K562 (cell line): Measurements from ENCODE around the gene DTX3. TPM values are rescaled to one million over a fixed set of nuclear protein-coding genes. Genes with fewer than 3 reads are reported as not detected.

Experiments
- ATAC-seq: fragments of 200-7000 bp; cut with Tn5 transposase; 3 replicates; pipeline ENCODE4 v1.9.1; 2020; ENCODE audit warnings: moderate library complexity
- BruUV-seq: library from RNA; stranded (reverse); fragments of 400-500 nt; replicated peaks from 2 replicates; lab custom pipeline; 2021; lab: Mats Ljungman, UMichigan
- CTCF ChIA-PET: fragments of 300-600 bp; formaldehyde crosslinking; extraction: SDS; loops from one replicate; lab custom pipeline; 2021; ENCODE audit warnings: low intra/inter-chr PET ratio; lab: Yijun Ruan, JAX
- POLR2A ChIA-PET: fragments of 300-600, 350-650 bp; sonication (Branson Sonifier 250); formaldehyde crosslinking; extraction: SDS; loops from one replicate; lab custom pipeline; 2021; ENCODE audit warnings: antibody characterized with exemption, inconsistent platforms; lab: Yijun Ruan, JAX
- DNase-seq, 4 experiments: peaks; one replicate each; pipeline versions ENCODE4 v3.0.0 to v3.0.0-alpha.2; 2011 to 2018; ENCODE audit warnings: low spot score in 3 of 4, mixed read lengths in 3 of 4; ENCODE audit errors: extremely low read depth in 1 of 4
- FAIRE-seq: peaks from 2 replicates; lab custom pipeline; 2011; peaks lifted over from hg19 to GRCh38; lab: Jason Lieb, UNC
- H2AFZ ChIP-seq: 2 replicates; pipeline ENCODE4 v1.6.0; 2011; ENCODE audit warnings: low read depth, low read length, control low read depth, inconsistent platforms
- H3K27ac ChIP-seq: fragments of 200-600 bp; 3 replicates; pipeline ENCODE4 v1.8.0; 2011; ENCODE audit warnings: low read depth, mild to moderate bottlenecking, control low read depth, inconsistent platforms, low read length, moderate library complexity, mixed read lengths; ENCODE audit errors: extremely low read depth
- H3K27me3 ChIP-seq, 2 experiments: fragments of 300-600 bp in 1 of 2; 2 replicates in 1 of 2; 3 replicates in 1 of 2; pipeline versions ENCODE4 v1.6.0 to v1.8.0; 2011; ENCODE audit warnings: inconsistent platforms in 2 of 2, low read length in 2 of 2, mild to moderate bottlenecking in 1 of 2, mixed read lengths in 1 of 2, moderate library complexity in 1 of 2; ENCODE audit not compliant: control insufficient read depth in 2 of 2, insufficient read depth in 2 of 2
- H3K36me3 ChIP-seq: fragments of 300-600 bp; 3 replicates; pipeline ENCODE4 v1.8.0; 2011; ENCODE audit warnings: mild to moderate bottlenecking, low read length, inconsistent platforms; ENCODE audit not compliant: control insufficient read depth, insufficient read depth
- H3K4me1 ChIP-seq, 2 experiments: fragments of 200-600 bp in 1 of 2; replicated peaks in 1 of 2; 2 replicates in 1 of 2; 3 replicates in 1 of 2; pipeline versions ENCODE4 v1.5.1 to v1.8.0; 2011; ENCODE audit warnings: inconsistent platforms in 2 of 2, low read length in 2 of 2, mild to moderate bottlenecking in 1 of 2, mixed read lengths in 1 of 2, moderate library complexity in 1 of 2; ENCODE audit not compliant: control insufficient read depth in 2 of 2, insufficient read depth in 2 of 2
- H3K4me2 ChIP-seq: 2 replicates; pipeline ENCODE4 v1.6.1; 2011; ENCODE audit warnings: low read length, control low read depth, inconsistent platforms, mixed read lengths; ENCODE audit not compliant: insufficient read depth
- H3K4me3 ChIP-seq: fragments of 200-600 bp; sonication (generic), shearing (Covaris generic); 2 replicates; pipeline ENCODE4 v1.5.1; 2016; ENCODE audit warnings: control low read depth, inconsistent platforms
- H3K79me2 ChIP-seq: fragments of 200-600 bp; 3 replicates; pipeline ENCODE4 v1.8.0; 2011; ENCODE audit warnings: low read length, inconsistent platforms; ENCODE audit not compliant: control insufficient read depth, insufficient read depth
- H3K9ac ChIP-seq, 2 experiments: 2 replicates each; pipeline versions ENCODE4 v1.6.0 to v1.6.1; 2011; ENCODE audit warnings: low read depth in 2 of 2, low read length in 2 of 2, control low read depth in 1 of 2, inconsistent platforms in 1 of 2, mild to moderate bottlenecking in 1 of 2, mixed read lengths in 1 of 2; ENCODE audit not compliant: insufficient read depth in 1 of 2
- H3K9me1 ChIP-seq: one replicate; pipeline ENCODE4 v1.6.0; 2011; ENCODE audit warnings: inconsistent platforms, mild to moderate bottlenecking, low read length, moderate library complexity; ENCODE audit not compliant: control insufficient read depth, insufficient read depth
- H3K9me3 ChIP-seq: replicated peaks from 2 replicates; pipeline ENCODE4 v1.5.1; 2011; ENCODE audit warnings: low read depth, low read length, inconsistent platforms; ENCODE audit not compliant: control insufficient read depth, insufficient read depth
- H4K20me1 ChIP-seq: replicated peaks from 2 replicates; pipeline ENCODE4 v1.6.1; 2011; ENCODE audit warnings: low read length, inconsistent platforms, mixed read lengths; ENCODE audit not compliant: control insufficient read depth, insufficient read depth
- TCFL5 ChIP-seq: fragments of 250-450 bp; sonication (Bioruptor Pico); conservative IDR thresholded peaks from 2 replicates; pipeline ENCODE4 v1.6.1; 2021; ENCODE audit warnings: mild to moderate bottlenecking, moderate library complexity, matching md5 sums
- WGBS: fragments of 100-300 bp; shearing (Covaris generic); methylation state at CpG from one replicate; pipeline ENCODE4 v1.1.6; 2016; ENCODE audit warnings: low coverage, mixed read lengths; ENCODE audit not compliant: insufficient coverage; ENCODE audit errors: missing lambda C conversion rate; 5-methylcytosine and 5-hydroxymethylcytosine counted together
- in situ Hi-C: fragments of 300-500 bp; cut with MboI; formaldehyde crosslinking; loops from 4 replicates; pipeline ENCODE4 v1.15.0; 2018; ENCODE audit warnings: inconsistent platforms, mixed read lengths
- intact Hi-C: fragments of 100-400 bp; cut with micrococcal nuclease; formaldehyde crosslinking; loops from 2 replicates; pipeline ENCODE4 v1.14.2; 2022
- polyA plus RNA-seq, 8 experiments: library from polyadenylated mRNA; depleted of rRNA in 4 of 8; stranded (reverse) in 5 of 8; unstranded in 3 of 8; fragments of >200 nt; fragmentation: Nextera tagmentation in 2 of 8; fragmentation: Illumina TruSeq in 1 of 8; extraction: Ambion mirVana in 2 of 8; extraction: Trizol in 1 of 8; gene quantifications; 2 replicates each; pipeline versions ENCODE4 v1.2.1 to v1.2.3, GENCODE V29; 2011 to 2014; ENCODE audit warnings: inconsistent platforms in 1 of 8, missing spikeins in 1 of 8
- total RNA-seq, 7 experiments: library from RNA; depleted of rRNA in 6 of 7; stranded (reverse); fragments of >200 nt in 6 of 7; fragmentation: Illumina TruSeq in 2 of 7; extraction: Trizol in 2 of 7; gene quantifications; 2 replicates each; pipeline versions ENCODE4 v1.2.1 to v1.2.3, GENCODE V29; 2011 to 2021; ENCODE audit warnings: low replicate concordance in 1 of 7
- TF ChIP-seq, protein P1 (sequence below): IDR thresholded peaks from 2 replicates; pipeline ENCODE4 v1.6.1; 2014; ENCODE audit warnings: antibody characterized with exemption
- TF ChIP-seq, protein P2 (sequence below): fragments of 450-650 bp; formaldehyde crosslinking; IDR thresholded peaks from 2 replicates; pipeline ENCODE4 v1.4.0; 2022; ENCODE audit warnings: missing genetic modification characterization

DTX3 gene
- total and polyA plus RNA-seq, 9 of the 15 experiments (the other 6 are each of a cell fraction or from before 2014, with no cell fraction given), result 0.03 to 0.09 (median 0.06) TPM; not detected in 6

DNA sequence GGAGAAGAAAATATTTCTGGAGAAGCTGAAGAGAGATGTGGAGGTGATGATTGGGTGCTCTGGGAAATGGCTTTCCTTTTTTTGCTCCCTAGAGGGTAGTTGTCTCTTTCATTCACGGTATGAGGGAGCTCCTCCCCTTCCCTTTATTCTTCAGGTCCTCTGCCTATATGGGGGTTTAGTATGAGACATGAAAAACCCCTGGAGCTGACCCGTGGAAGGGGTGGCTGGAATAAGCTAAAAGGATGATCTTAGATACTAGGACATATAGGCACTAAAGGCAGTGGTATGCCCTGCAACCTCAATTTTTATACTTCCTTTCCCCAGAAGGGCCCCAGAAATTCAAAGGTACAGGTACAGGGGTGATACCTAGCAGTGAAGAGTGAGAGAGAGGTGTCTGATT lies 4.2 kb upstream of the DTX3 start:
- Histone ChIP-seq H2AFZ (no peak overlapping the region), H3K4me2 (no peak overlapping the region), H3K27ac (no peak overlapping the region), H3K9me1 (no peaks in the 10 kb centered on the region), H3K36me3 (peaks cover 67% of the 10 kb centered on the region; the same call in 2 of the 3 replicates), H3K4me1 (peaks cover 0 to 4% of the 10 kb centered on the region in 2 experiments; a peak in 1 of 5 replicates), H3K27me3 (no peaks in the 10 kb centered on the region), H4K20me1 (no peaks in the 10 kb centered on the region), H3K79me2 (no peaks in the 10 kb centered on the region), H3K4me3 (no peak overlapping the region), H3K9me3 (no peaks in the 10 kb centered on the region), H3K9ac (no peak overlapping the region; a peak in 1 of 4 replicates)
- ChIA-PET CTCF (no interaction called here), POLR2A (interaction anchor here (0.7 to 3.4 kb wide), 5 partner anchors 9 to 16 kb away, joined by 3 to 20 read pairs (median 6); partner anchors contain the start of genes ARHGEF25 and PIP4K2C)
- DNase-seq, result no peak
- ATAC-seq, result no peak
- in situ Hi-C loops, result no loop called here
- no peak for TF ChIP-seq TCFL5
- TF ChIP-seq, protein P1, sequence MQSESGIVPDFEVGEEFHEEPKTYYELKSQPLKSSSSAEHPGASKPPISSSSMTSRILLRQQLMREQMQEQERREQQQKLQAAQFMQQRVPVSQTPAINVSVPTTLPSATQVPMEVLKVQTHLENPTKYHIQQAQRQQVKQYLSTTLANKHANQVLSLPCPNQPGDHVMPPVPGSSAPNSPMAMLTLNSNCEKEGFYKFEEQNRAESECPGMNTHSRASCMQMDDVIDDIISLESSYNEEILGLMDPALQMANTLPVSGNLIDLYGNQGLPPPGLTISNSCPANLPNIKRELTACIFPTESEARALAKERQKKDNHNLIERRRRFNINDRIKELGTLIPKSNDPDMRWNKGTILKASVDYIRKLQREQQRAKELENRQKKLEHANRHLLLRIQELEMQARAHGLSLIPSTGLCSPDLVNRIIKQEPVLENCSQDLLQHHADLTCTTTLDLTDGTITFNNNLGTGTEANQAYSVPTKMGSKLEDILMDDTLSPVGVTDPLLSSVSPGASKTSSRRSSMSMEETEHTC, result no peak
- TF ChIP-seq, protein P2, sequence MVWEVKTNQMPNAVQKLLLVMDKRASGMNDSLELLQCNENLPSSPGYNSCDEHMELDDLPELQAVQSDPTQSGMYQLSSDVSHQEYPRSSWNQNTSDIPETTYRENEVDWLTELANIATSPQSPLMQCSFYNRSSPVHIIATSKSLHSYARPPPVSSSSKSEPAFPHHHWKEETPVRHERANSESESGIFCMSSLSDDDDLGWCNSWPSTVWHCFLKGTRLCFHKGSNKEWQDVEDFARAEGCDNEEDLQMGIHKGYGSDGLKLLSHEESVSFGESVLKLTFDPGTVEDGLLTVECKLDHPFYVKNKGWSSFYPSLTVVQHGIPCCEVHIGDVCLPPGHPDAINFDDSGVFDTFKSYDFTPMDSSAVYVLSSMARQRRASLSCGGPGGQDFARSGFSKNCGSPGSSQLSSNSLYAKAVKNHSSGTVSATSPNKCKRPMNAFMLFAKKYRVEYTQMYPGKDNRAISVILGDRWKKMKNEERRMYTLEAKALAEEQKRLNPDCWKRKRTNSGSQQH (CRISPR knock-in tag), result no peak
- no peak for FAIRE-seq
- 31% methylated on average over 2 of the region's 2 CpGs for WGBS
- intact Hi-C loops, result no loop called here
- no TSS peak for BruUV-seq
